ENCODE data around the gene SLC27A1.

GRCh38 chr19:17460372-17461230 lies 9.7 kb upstream of the SLC27A1 start, which contains the start of gene NXNL1:
- TF ChIP-seq CTCF (IDR thresholded peaks at IDR 0.05) (no peak), USF1 (IDR thresholded peaks at IDR 0.05; ENCODE audit: borderline replicate concordance, low read depth) (no peak)
